Choroid plexus epithelial cell (primary cell): Measurements from ENCODE around the gene PLXNC1.

ENCODE experiments used
- DNase-seq: peaks from one replicate; pipeline ENCODE4 v3.0.0-alpha.2; 2010; ENCODE audit warnings: low read depth
- H3K4me3 ChIP-seq: 2 replicates; pipeline ENCODE4 v1.5.1; 2011; ENCODE audit warnings: low read depth, mild to moderate bottlenecking, control low read depth, low read length, moderate library complexity
- CTCF ChIP-seq: conservative IDR thresholded peaks from 2 replicates; pipeline ENCODE4 v1.5.1; 2011; ENCODE audit warnings: low read depth, mild to moderate bottlenecking, control low read depth, inconsistent platforms, low read length, moderate library complexity

PLXNC1 gene

DNA sequence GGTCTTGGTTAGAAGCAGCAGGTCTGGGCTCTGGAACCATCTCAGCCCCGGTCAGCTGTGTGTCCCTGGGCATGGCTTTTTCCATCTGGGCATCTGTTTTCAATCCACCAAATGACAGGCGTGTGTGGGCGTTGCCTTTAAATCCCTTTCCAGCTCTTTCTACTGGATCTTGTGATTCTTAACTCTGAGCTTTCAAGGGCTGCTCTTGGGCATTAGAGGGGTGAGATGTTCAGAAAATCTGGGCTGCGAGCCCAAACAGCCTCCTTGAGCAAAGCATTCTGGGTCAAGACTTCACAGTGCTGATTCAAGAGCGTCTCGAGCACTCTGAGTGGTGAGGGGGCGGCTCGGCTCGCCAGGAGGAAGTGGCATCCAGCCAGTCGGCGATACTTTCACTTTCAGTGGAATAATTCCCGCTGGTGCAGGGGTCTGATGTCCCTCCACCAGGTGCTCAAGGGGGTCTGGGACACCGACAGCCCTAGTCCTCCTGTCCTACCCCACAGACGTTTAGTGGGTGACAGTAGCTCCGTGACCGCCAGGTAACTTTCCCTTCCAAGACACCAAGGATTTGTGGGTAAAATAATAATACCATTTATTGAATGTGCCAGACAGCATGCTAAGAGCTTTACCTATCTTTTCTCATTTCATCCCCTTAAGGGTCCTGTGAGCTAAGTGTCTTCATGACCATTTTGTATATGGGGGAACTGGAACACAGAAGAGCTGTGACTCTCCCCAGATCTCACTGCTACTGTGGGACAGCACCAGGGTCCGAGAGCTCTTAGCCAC lies 114.0 kb downstream of the PLXNC1 start:
- H3K4me3 ChIP-seq = peak overlapping the region; percentile 55
- TF ChIP-seq CTCF = no peak
- DNase-seq = peak; percentile 97

- H3K4me3 ChIP-seq = peak overlapping the region; percentile 55
- no peak for DNase-seq
- no peak for TF ChIP-seq CTCF
Observed at GRCh38 chr12:94263011-94263811, 114.8 kb downstream of the PLXNC1 start.

- peak; percentile 84 for DNase-seq
- no peak for TF ChIP-seq CTCF
- no peak overlapping the region for H3K4me3 ChIP-seq
Observed at GRCh38 chr12:94263905-94264561, 115.7 kb downstream of the PLXNC1 start.

GRCh38 chr12:94264736-94265485 lies 116.5 kb downstream of the PLXNC1 start:
- no peak for TF ChIP-seq CTCF
- H3K4me3 ChIP-seq = no peak overlapping the region
- DNase-seq = no peak

- TF ChIP-seq CTCF = no peak
- DNase-seq = no peak
- no peak overlapping the region for H3K4me3 ChIP-seq
Observed at GRCh38 chr12:94265539-94265938, 117.2 kb downstream of the PLXNC1 start.

DNA sequence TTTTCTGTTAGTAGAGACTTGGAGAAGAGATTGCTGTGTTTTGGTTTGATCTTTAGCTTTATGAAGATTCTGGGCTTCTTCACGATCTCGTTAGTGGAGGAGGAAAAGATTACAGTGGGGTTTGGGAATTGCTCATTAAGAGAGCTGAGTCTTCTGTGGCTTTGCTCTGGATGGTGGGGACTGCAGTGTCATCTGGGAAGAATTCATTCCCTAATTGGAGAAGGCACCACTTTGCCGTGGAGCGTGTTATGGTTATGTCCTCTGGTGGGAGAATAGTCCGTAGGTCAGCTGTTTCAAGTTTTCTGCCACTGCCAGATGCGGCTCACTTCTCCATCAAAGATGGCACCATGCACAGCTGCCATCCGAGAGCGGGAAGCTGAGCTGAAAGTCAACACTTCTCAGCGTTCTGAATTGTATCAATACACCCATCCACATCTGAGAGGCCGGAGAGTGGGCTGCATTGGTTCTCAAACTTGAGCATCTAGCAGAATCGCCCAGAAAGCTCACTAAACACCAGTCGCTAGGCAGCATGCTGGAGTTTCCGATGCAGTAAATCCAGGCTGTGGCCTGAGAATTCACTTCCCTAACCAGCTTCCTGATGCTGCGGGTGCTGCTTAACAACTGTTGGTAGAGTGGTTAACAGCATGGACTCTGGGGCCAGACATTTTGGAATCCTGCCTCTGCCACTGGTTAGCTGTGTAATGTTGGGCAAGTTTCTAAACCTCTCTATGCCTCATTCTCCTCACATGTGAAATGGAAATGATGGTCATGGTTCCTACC lies 117.8 kb downstream of the PLXNC1 start:
- no peak for DNase-seq

More for the DNA sequence above, 117.8 kb downstream of the PLXNC1 start:
- no peak overlapping the region for H3K4me3 ChIP-seq
- no peak for TF ChIP-seq CTCF
